ENCODE results near the gene ABI3BP. TPM values are rescaled to one million over a fixed set of nuclear protein-coding genes. Genes with fewer than 3 reads are reported as not detected.

The ABI3BP gene
- polyA plus RNA-seq, 3 donors: not detected

DNA sequence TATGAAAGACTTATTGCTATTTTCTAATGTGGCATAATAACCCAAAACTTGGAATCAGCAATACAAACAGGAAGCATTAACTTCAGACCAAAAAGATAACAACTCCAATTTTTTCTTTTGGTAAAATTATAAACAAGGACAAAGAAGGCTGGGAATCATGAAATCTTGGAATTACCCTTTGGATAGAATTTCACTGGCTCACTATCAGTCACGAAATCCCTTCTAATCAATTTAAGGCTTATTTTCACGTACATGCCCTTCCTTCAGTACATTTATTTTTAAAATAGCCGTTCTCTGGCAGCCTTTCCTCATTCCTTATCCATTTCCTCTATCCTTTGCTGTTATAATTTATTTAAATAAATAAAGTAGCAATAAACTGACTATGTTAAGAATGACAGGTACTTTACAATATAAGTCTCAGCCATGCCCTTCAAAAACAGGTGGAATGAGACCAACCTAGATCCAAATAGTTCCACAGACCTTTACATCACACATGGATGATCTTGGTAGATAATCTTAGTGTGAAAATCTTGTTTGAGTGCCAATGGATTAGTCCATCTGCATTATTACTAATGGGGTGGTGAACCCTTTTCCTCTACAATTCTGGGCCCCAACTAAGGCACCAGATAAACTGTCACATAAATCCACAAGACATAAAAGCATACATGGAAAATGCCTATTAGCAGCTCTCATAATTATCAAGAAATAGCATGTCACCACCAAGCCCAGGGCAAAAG lies 38.9 kb downstream of the ABI3BP start:
- H3K4me3 Mint-ChIP-seq: no peak overlapping the region
- peaks cover 2 to 6% (median 5%) of the 10 kb centered on the region in 7 donors for H3K9me3 Mint-ChIP-seq
- TF ChIP-seq, protein P1, sequence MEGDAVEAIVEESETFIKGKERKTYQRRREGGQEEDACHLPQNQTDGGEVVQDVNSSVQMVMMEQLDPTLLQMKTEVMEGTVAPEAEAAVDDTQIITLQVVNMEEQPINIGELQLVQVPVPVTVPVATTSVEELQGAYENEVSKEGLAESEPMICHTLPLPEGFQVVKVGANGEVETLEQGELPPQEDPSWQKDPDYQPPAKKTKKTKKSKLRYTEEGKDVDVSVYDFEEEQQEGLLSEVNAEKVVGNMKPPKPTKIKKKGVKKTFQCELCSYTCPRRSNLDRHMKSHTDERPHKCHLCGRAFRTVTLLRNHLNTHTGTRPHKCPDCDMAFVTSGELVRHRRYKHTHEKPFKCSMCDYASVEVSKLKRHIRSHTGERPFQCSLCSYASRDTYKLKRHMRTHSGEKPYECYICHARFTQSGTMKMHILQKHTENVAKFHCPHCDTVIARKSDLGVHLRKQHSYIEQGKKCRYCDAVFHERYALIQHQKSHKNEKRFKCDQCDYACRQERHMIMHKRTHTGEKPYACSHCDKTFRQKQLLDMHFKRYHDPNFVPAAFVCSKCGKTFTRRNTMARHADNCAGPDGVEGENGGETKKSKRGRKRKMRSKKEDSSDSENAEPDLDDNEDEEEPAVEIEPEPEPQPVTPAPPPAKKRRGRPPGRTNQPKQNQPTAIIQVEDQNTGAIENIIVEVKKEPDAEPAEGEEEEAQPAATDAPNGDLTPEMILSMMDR (IDR thresholded peaks at IDR 0.05): no peak
- peaks cover 0 to 6% of the 10 kb centered on the region in 2 donors for H3K9me3 ChIP-seq (replicated peaks in 1 of 2; ENCODE audit: control insufficient read depth in 1 of 2, insufficient read depth in 1 of 2, low read length in 2 of 2)
- H3K4me1 Mint-ChIP-seq: no peaks in the 10 kb centered on the region
- no peaks in the 10 kb centered on the region for H3K27me3 Mint-ChIP-seq (ENCODE audit: low read depth in 3 of 3)
- no peaks in the 10 kb centered on the region for H4K20me1 ChIP-seq (ENCODE audit: insufficient read depth, low read length)
- no peak overlapping the region for H3K27ac ChIP-seq (ENCODE audit: low read depth in 1 of 2, low read length in 2 of 2)
- no peaks in the 10 kb centered on the region for H3K36me3 ChIP-seq (replicated peaks in 1 of 2; ENCODE audit: control insufficient read depth in 1 of 2, insufficient read depth in 2 of 2, low read length in 2 of 2)
- H3K79me2 ChIP-seq (ENCODE audit: insufficient read depth, low read length): no peaks in the 10 kb centered on the region
- intact Hi-C loops (cut with micrococcal nuclease): no loop called here
- no peak overlapping the region for H3K27ac Mint-ChIP-seq
- H3K4me1 ChIP-seq (ENCODE audit: control insufficient read depth in 1 of 2, insufficient read depth in 2 of 2, low read length in 2 of 2): no peaks in the 10 kb centered on the region
- DNase-seq: no peak
- H2AFZ ChIP-seq (ENCODE audit: insufficient read depth, low read depth, low read length, poor library complexity, severe bottlenecking): no peak overlapping the region
- H3K4me3 ChIP-seq (replicated peaks in 1 of 3; ENCODE audit: low read depth in 2 of 3, low read length in 3 of 3): no peak overlapping the region
- H3K9ac ChIP-seq (ENCODE audit: insufficient read depth, low read length, poor library complexity, severe bottlenecking): no peak overlapping the region
- WGBS (ENCODE audit: insufficient coverage): no CpG with 5 or more reads among the region's 3 CpGs
- no peaks in the 10 kb centered on the region for H3K36me3 Mint-ChIP-seq
- no peak overlapping the region for H3K4me2 ChIP-seq (replicated peaks; ENCODE audit: extremely low read depth, low read length, poor library complexity, severe bottlenecking)
- H3K27me3 ChIP-seq (ENCODE audit: control insufficient read depth in 2 of 2, insufficient read depth in 2 of 2, low read length in 2 of 2): no peaks in the 10 kb centered on the region

DNA sequence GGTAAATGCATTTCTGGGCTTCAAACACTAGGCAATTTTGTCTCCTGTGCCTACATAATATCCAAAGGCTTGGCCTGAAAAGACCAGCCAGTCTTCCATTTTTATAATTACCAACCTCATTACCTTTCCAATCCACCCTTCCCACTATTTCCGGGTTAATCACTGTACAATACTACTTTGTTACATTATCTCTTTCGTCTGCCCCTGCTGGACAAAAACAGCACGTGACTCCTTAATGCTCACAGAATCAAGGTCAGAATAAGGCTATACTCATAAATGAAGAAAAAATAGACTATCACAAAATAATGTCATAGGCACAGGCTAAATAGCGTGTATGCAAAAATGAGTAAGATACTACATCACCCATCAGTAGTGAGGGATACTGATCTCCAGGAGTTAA lies 40.1 kb downstream of the ABI3BP start:
- Histone ChIP-seq H3K79me2 (ENCODE audit: insufficient read depth, low read length) (no peaks in the 10 kb centered on the region), H3K27me3 (ENCODE audit: control insufficient read depth in 2 of 2, insufficient read depth in 2 of 2, low read length in 2 of 2) (no peaks in the 10 kb centered on the region), H3K4me3 (replicated peaks in 1 of 3; ENCODE audit: low read depth in 2 of 3, low read length in 3 of 3) (no peak overlapping the region), H3K36me3 (replicated peaks in 1 of 2; ENCODE audit: control insufficient read depth in 1 of 2, insufficient read depth in 2 of 2, low read length in 2 of 2) (no peaks in the 10 kb centered on the region), H4K20me1 (ENCODE audit: insufficient read depth, low read length) (no peaks in the 10 kb centered on the region), H3K9ac (ENCODE audit: insufficient read depth, low read length, poor library complexity, severe bottlenecking) (no peak overlapping the region), H3K27ac (ENCODE audit: low read depth in 1 of 2, low read length in 2 of 2) (no peak overlapping the region), H2AFZ (ENCODE audit: insufficient read depth, low read depth, low read length, poor library complexity, severe bottlenecking) (no peak overlapping the region), H3K4me2 (replicated peaks; ENCODE audit: extremely low read depth, low read length, poor library complexity, severe bottlenecking) (no peak overlapping the region), H3K4me1 (ENCODE audit: control insufficient read depth in 1 of 2, insufficient read depth in 2 of 2, low read length in 2 of 2) (no peaks in the 10 kb centered on the region), H3K9me3 (replicated peaks in 1 of 2; ENCODE audit: control insufficient read depth in 1 of 2, insufficient read depth in 1 of 2, low read length in 2 of 2) (no peaks in the 10 kb centered on the region)
- 73% methylated on average over 3 of the region's 4 CpGs for WGBS (ENCODE audit: insufficient coverage)
- no peaks in the 10 kb centered on the region for H3K4me1 Mint-ChIP-seq
- TF ChIP-seq, protein P1 (IDR thresholded peaks at IDR 0.05): no peak
- no peak for DNase-seq
- peaks cover 0 to 2% (median 0%) of the 10 kb centered on the region in 7 donors for H3K9me3 Mint-ChIP-seq
- intact Hi-C loops (cut with micrococcal nuclease): no loop called here
- no peaks in the 10 kb centered on the region for H3K36me3 Mint-ChIP-seq
- no peak overlapping the region for H3K27ac Mint-ChIP-seq
- peaks cover 0 to 1% (median 0%) of the 10 kb centered on the region in 3 donors for H3K27me3 Mint-ChIP-seq (ENCODE audit: low read depth in 3 of 3)
- no peak overlapping the region for H3K4me3 Mint-ChIP-seq

Measured in CD14-positive monocyte (primary cell).